ENCODE measurements around the gene ATOSB. TPM values are rescaled to one million over a fixed set of nuclear protein-coding genes. Genes with fewer than 3 reads are reported as not detected.

ATOSB gene
- polyA plus RNA-seq, 1 donor (not counting 4 experiments of a cell fraction or from before 2014, with no cell fraction given): 32.7 TPM

- Histone ChIP-seq H4K20me1 (ENCODE audit: control insufficient read depth, extremely low read depth, insufficient read depth, low read length) (peaks cover 13% of the 10 kb centered on the region), H3K9ac (ENCODE audit: control insufficient read depth, extremely low read depth, insufficient read depth, low read length) (peak overlapping the region; percentile 84), H3K4me3 (ENCODE audit: control insufficient read depth in 2 of 3, extremely low read depth in 1 of 3, insufficient read depth in 2 of 3, low read depth in 1 of 3, low read length in 3 of 3) (peak overlapping the region; percentile 81 to 92 (median 91)), H3K4me1 (ENCODE audit: control insufficient read depth, extremely low read depth, insufficient read depth, low read length) (peaks cover 38% of the 10 kb centered on the region), H3K27ac (ENCODE audit: control insufficient read depth, insufficient read depth, low read length) (peak overlapping the region; percentile 83), H3K9me3 (ENCODE audit: control insufficient read depth, low read depth, low read length) (no peaks in the 10 kb centered on the region), H3K27me3 (ENCODE audit: control insufficient read depth, extremely low read depth, insufficient read depth, low read length) (no peaks in the 10 kb centered on the region), H3K36me3 (ENCODE audit: control insufficient read depth in 2 of 2, extremely low read depth in 1 of 2, insufficient read depth in 2 of 2, low read length in 2 of 2) (peaks cover 19 to 24% of the 10 kb centered on the region in 2 experiments), H3K4me2 (ENCODE audit: control insufficient read depth, extremely low read depth, insufficient read depth, low read depth, low read length) (peak overlapping the region; percentile 100), H2AFZ (ENCODE audit: control insufficient read depth, low read length) (peak overlapping the region; percentile 44), H3K9me1 (ENCODE audit: control insufficient read depth, extremely low read depth, insufficient read depth, low read length) (no peaks in the 10 kb centered on the region), H3K79me2 (ENCODE audit: control insufficient read depth, insufficient read depth, low read length) (peaks cover 48% of the 10 kb centered on the region)
- DNase-seq (ENCODE audit: low read depth, low spot score) (peak; percentile 97), FAIRE-seq (peak; percentile 58)
- TF ChIP-seq CTCF (optimal IDR thresholded peaks at IDR 0.05 in 1 of 3, IDR thresholded peaks at IDR 0.05 in 1 of 3, conservative IDR thresholded peaks at IDR 0.05 in 1 of 3; ENCODE audit: extremely low read depth in 1 of 3, insufficient read depth in 2 of 3, low read length in 3 of 3) (no peak), EZH2 (IDR thresholded peaks at IDR 0.05; ENCODE audit: low read length) (no peak)
- dilution Hi-C loops (cut with MboI; ENCODE audit: extremely low pct_ligation_motif_present, low sequenced_read_pairs): no loop called here
These were observed 4.4 kb downstream of the ATOSB start for GRCh38 chr9:35111001-35111933.

GRCh38 chr9:35110327-35110761 lies 5.3 kb downstream of the ATOSB start:
- Histone ChIP-seq H3K36me3 (ENCODE audit: control insufficient read depth in 2 of 2, extremely low read depth in 1 of 2, insufficient read depth in 2 of 2, low read length in 2 of 2) (peaks cover 27 to 32% of the 10 kb centered on the region in 2 experiments), H3K4me3 (ENCODE audit: control insufficient read depth in 2 of 3, extremely low read depth in 1 of 3, insufficient read depth in 2 of 3, low read depth in 1 of 3, low read length in 3 of 3) (peak overlapping the region; percentile 81 to 92 (median 91)), H3K9me3 (ENCODE audit: control insufficient read depth, low read depth, low read length) (no peaks in the 10 kb centered on the region), H2AFZ (ENCODE audit: control insufficient read depth, low read length) (no peak overlapping the region), H3K27ac (ENCODE audit: control insufficient read depth, insufficient read depth, low read length) (peak overlapping the region; percentile 82), H3K27me3 (ENCODE audit: control insufficient read depth, extremely low read depth, insufficient read depth, low read length) (no peaks in the 10 kb centered on the region), H3K4me2 (ENCODE audit: control insufficient read depth, extremely low read depth, insufficient read depth, low read depth, low read length) (peak overlapping the region; percentile 100), H3K9me1 (ENCODE audit: control insufficient read depth, extremely low read depth, insufficient read depth, low read length) (no peaks in the 10 kb centered on the region), H4K20me1 (ENCODE audit: control insufficient read depth, extremely low read depth, insufficient read depth, low read length) (peaks cover 13% of the 10 kb centered on the region), H3K79me2 (ENCODE audit: control insufficient read depth, insufficient read depth, low read length) (peaks cover 47% of the 10 kb centered on the region), H3K4me1 (ENCODE audit: control insufficient read depth, extremely low read depth, insufficient read depth, low read length) (peaks cover 36% of the 10 kb centered on the region), H3K9ac (ENCODE audit: control insufficient read depth, extremely low read depth, insufficient read depth, low read length) (peak overlapping the region; percentile 84)
- DNase-seq (ENCODE audit: low read depth, low spot score) (no peak), FAIRE-seq (no peak)
- dilution Hi-C loops (cut with MboI; ENCODE audit: extremely low pct_ligation_motif_present, low sequenced_read_pairs): no loop called here
- no peak for TF ChIP-seq EZH2 (IDR thresholded peaks at IDR 0.05; ENCODE audit: low read length)
- TF ChIP-seq CTCF (optimal IDR thresholded peaks at IDR 0.05 in 1 of 3, IDR thresholded peaks at IDR 0.05 in 1 of 3, conservative IDR thresholded peaks at IDR 0.05 in 1 of 3; ENCODE audit: extremely low read depth in 1 of 3, insufficient read depth in 2 of 3, low read length in 3 of 3): no peak

All from keratinocyte (primary cell).